Fibroblast of lung (primary cell): ENCODE measurements around the gene CLPTM1L.

Source experiments
- EZH2 ChIP-seq: IDR thresholded peaks from 2 replicates; pipeline ENCODE4 v1.5.1; 2012; ENCODE audit warnings: low read length, control low read depth, mild to moderate bottlenecking; ENCODE audit errors: missing control alignments
- TF ChIP-seq, protein P1 (sequence below), 2 donors: IDR thresholded peaks in 1 of 2; conservative IDR thresholded peaks in 1 of 2; 1 replicate in 1 of 2; 2 replicates in 1 of 2; pipeline ENCODE4 v1.5.1; 2011 to 2012; ENCODE audit warnings: low read length in 2 of 2, control low read depth in 1 of 2, inconsistent platforms in 1 of 2, low read depth in 1 of 2, mild to moderate bottlenecking in 1 of 2

DNA sequence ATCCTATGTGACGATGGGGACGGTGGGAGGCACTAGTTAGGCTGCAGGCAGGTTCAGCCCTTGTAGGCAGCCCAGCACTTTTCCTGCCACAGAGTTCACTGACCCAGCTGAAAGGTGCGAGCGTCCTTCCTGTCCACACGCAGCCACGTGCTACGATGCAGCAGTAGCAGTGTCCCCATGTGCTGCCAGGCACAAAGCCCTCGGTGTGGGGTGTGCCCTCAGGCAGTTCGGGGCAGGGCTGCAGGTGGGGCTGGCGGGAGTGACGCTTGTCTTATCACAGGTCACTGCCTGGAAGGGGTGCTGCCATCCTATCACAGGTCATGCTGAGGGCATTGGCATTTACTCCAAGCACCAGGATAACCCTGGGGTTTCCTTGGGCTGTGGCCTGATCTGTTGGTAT is 46.8 kb upstream of the CLPTM1L start:
- TF ChIP-seq, protein P1, sequence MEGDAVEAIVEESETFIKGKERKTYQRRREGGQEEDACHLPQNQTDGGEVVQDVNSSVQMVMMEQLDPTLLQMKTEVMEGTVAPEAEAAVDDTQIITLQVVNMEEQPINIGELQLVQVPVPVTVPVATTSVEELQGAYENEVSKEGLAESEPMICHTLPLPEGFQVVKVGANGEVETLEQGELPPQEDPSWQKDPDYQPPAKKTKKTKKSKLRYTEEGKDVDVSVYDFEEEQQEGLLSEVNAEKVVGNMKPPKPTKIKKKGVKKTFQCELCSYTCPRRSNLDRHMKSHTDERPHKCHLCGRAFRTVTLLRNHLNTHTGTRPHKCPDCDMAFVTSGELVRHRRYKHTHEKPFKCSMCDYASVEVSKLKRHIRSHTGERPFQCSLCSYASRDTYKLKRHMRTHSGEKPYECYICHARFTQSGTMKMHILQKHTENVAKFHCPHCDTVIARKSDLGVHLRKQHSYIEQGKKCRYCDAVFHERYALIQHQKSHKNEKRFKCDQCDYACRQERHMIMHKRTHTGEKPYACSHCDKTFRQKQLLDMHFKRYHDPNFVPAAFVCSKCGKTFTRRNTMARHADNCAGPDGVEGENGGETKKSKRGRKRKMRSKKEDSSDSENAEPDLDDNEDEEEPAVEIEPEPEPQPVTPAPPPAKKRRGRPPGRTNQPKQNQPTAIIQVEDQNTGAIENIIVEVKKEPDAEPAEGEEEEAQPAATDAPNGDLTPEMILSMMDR (conservative IDR thresholded peaks at IDR 0.05 in 1 of 2, IDR thresholded peaks at IDR 0.05 in 1 of 2; ENCODE audit: low read depth in 1 of 2, low read length in 2 of 2), result no peak
- TF ChIP-seq EZH2, result no peak
